Caco-2 (cell line): ENCODE measurements around the gene TTC31. TPM values are rescaled to one million over a fixed set of nuclear protein-coding genes. Genes with fewer than 3 reads are reported as not detected.

Source experiments
- BruUV-seq: library from RNA; stranded (reverse); fragments of 400-500 nt; replicated peaks from 2 replicates; lab custom pipeline; 2021; lab: Mats Ljungman, UMichigan
- CTCF ChIA-PET: fragments of 300-600 bp; sonication (Branson Sonifier 250); formaldehyde crosslinking; loops from one replicate; lab custom pipeline; 2022; ENCODE audit warnings: antibody characterized with exemption; lab: Charles Lee
- POLR2A ChIA-PET: fragments of 300-600 bp; sonication (Branson Sonifier 250); formaldehyde crosslinking; loops from one replicate; lab custom pipeline; 2022; ENCODE audit warnings: antibody characterized with exemption; lab: Charles Lee
- DNase-seq, 2 experiments: peaks; one replicate each; pipeline versions ENCODE4 v3.0.0 to v3.0.0-alpha.2; 2020 to 2022
- H3K27me3 ChIP-seq: replicated peaks from 2 replicates; pipeline ENCODE4 v1.6.0; 2011; ENCODE audit warnings: low read length; ENCODE audit not compliant: control insufficient read depth, insufficient read depth
- H3K36me3 ChIP-seq: 2 replicates; pipeline ENCODE4 v1.5.1; 2011; ENCODE audit warnings: low read length; ENCODE audit not compliant: control insufficient read depth, insufficient read depth
- H3K4me1 ChIP-seq: fragments of 250-450 bp; sonication (Bioruptor Pico); 2 replicates; pipeline ENCODE4 v1.5.1; 2020; ENCODE audit warnings: mild to moderate bottlenecking
- H3K4me3 ChIP-seq: 2 replicates; pipeline ENCODE4 v1.5.1; 2011; ENCODE audit warnings: low read depth, mild to moderate bottlenecking, control low read depth, low read length
- H3K9me3 ChIP-seq: fragments of 250-450 bp; sonication (Bioruptor Pico); 2 replicates; pipeline ENCODE4 v1.5.1; 2020; ENCODE audit warnings: mild to moderate bottlenecking, moderate library complexity
- H3K27ac Mint-ChIP-seq: one replicate; pipeline ENCODE4 v1.8.0; 2022; ENCODE audit warnings: mixed read lengths; ENCODE audit not compliant: unreplicated experiment
- H3K27me3 Mint-ChIP-seq: one replicate; pipeline ENCODE4 v1.8.0; 2022; ENCODE audit warnings: mixed read lengths; ENCODE audit not compliant: insufficient read depth, unreplicated experiment
- H3K36me3 Mint-ChIP-seq: one replicate; pipeline ENCODE4 v1.8.0; 2022; ENCODE audit warnings: mild to moderate bottlenecking, mixed read lengths; ENCODE audit not compliant: insufficient read depth, unreplicated experiment
- H3K4me1 Mint-ChIP-seq: one replicate; pipeline ENCODE4 v1.8.0; 2022; ENCODE audit warnings: low read depth, mixed read lengths; ENCODE audit not compliant: unreplicated experiment
- H3K4me3 Mint-ChIP-seq: one replicate; pipeline ENCODE4 v1.8.0; 2022; ENCODE audit warnings: mild to moderate bottlenecking, moderate library complexity, mixed read lengths; ENCODE audit not compliant: unreplicated experiment
- H3K9me3 Mint-ChIP-seq: one replicate; pipeline ENCODE4 v1.8.0; 2022; ENCODE audit warnings: mixed read lengths; ENCODE audit not compliant: unreplicated experiment
- CTCF ChIP-seq, 2 experiments: fragments of 200-600 bp in 1 of 2; IDR thresholded peaks; 1 replicate in 1 of 2; 2 replicates in 1 of 2; pipeline versions ENCODE4 v1.5.1 to v1.8.0; 2011 to 2022; ENCODE audit warnings: antibody characterized with exemption in 1 of 2, control low read depth in 1 of 2, inconsistent platforms in 1 of 2, low read depth in 1 of 2, low read length in 1 of 2, mild to moderate bottlenecking in 1 of 2, moderate library complexity in 1 of 2; ENCODE audit not compliant: insufficient read depth in 1 of 2, severe bottlenecking in 1 of 2, unreplicated experiment in 1 of 2
- intact Hi-C: fragments of 100-400 bp; cut with micrococcal nuclease; formaldehyde crosslinking; loops from one replicate; pipeline ENCODE4 v1.10.0; 2022; ENCODE audit not compliant: unreplicated experiment
- total RNA-seq: library from RNA; stranded (reverse); gene quantifications from 2 replicates; pipeline ENCODE4 v1.2.3, GENCODE V29; 2022

The TTC31 gene
- total RNA-seq, 1 experiment from 2014 or later, result 32.4 TPM

DNA sequence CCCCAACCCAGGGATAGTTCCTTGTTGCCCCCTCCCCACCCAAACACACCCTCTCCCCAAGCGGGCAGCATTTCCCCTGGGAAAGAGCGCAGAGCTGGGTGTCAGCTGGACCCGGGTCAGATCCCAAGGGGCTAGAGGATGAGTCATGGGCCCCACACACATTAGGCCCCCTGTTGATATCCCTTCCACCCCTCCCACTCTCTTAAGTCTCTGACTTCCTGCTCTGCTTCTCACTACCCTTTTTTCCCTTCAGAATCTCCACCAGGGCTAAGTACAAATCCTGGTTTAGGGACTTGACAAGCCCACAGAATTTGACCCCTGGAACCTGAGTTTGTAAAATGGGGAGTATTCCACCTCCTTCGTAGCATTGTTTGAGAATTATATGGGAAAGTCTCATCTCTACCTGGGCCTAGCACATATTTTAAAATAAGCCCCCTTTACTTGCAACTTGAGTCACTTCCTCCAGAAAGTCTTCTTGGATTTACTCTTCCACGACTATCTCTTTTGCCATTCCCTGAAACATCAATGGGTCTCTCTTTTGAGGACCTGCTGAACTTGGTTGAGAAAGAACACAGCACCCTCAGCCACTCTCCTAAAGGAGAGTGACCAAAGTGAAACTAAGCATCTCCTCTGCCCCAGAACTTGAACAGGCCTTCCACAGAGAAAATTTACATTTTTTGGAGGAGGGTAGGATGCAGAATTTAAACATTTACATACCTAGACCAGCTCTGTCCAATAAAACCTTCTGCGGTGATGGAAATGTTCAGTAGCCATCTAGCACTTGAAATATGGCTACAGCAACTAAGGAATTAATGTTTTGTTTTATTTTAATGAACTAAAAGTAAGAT lies 45.8 kb upstream of the TTC31 start:
- H3K27me3 ChIP-seq, result no peaks in the 10 kb centered on the region
- H3K4me3 ChIP-seq, result no peak overlapping the region
- no TSS peak for BruUV-seq
- DNase-seq, result no peak
- no peak for TF ChIP-seq CTCF (IDR thresholded peaks at IDR 0.05; ENCODE audit: insufficient read depth in 1 of 2, low read depth in 1 of 2, low read length in 1 of 2, severe bottlenecking in 1 of 2, unreplicated experiment in 1 of 2)
- H3K36me3 ChIP-seq, result peaks cover 8% of the 10 kb centered on the region
- ChIA-PET POLR2A (no interaction called here), CTCF (no interaction called here)
- Mint-ChIP-seq H3K9me3 (no peaks in the 10 kb centered on the region), H3K4me1 (peaks cover 13% of the 10 kb centered on the region), H3K27me3 (no peaks in the 10 kb centered on the region), H3K4me3 (no peak overlapping the region), H3K36me3 (peaks cover 56% of the 10 kb centered on the region), H3K27ac (no peak overlapping the region)
- peaks cover 5% of the 10 kb centered on the region; the same call in 1 of the 2 replicates for H3K4me1 ChIP-seq
- intact Hi-C loops, result no loop called here
- no peaks in the 10 kb centered on the region for H3K9me3 ChIP-seq

DNA sequence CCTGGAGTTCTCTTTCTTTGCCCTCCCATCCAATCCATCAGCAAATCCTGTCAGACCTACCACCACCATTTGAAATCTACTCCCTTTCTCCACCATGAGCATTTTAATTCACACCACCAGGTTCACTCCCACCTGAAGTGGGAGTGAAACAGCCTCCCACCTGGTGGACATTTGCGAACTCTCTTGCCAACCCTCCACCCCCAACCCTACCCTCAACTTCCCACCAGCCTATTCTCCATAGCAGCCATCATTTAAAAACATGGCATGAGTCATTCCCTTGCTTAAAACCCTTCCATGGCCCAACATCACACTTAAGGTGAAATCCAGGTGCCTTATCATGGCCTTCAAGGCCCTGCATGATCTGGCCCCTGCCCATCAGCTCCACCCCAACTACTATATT lies 44.6 kb upstream of the TTC31 start:
- H3K27ac Mint-ChIP-seq, result peak overlapping the region; percentile 49
- Histone ChIP-seq H3K36me3 (peaks cover 7% of the 10 kb centered on the region), H3K9me3 (no peaks in the 10 kb centered on the region), H3K27me3 (no peaks in the 10 kb centered on the region), H3K4me1 (peaks cover 12% of the 10 kb centered on the region; the same call in 1 of the 2 replicates), H3K4me3 (no peak overlapping the region)
- no TSS peak for BruUV-seq
- peaks cover 53% of the 10 kb centered on the region for H3K36me3 Mint-ChIP-seq
- H3K9me3 Mint-ChIP-seq, result no peaks in the 10 kb centered on the region
- CTCF ChIA-PET, result no interaction called here
- H3K4me3 Mint-ChIP-seq, result no peak overlapping the region
- TF ChIP-seq CTCF (IDR thresholded peaks at IDR 0.05; ENCODE audit: insufficient read depth in 1 of 2, low read depth in 1 of 2, low read length in 1 of 2, severe bottlenecking in 1 of 2, unreplicated experiment in 1 of 2), result no peak
- POLR2A ChIA-PET, result interaction anchor here (0.5 kb wide), 1 partner anchor 13 kb away, joined by 5 read pairs; no protein-coding TSS in a partner anchor
- peaks cover 13% of the 10 kb centered on the region for H3K4me1 Mint-ChIP-seq
- no peak for DNase-seq
- H3K27me3 Mint-ChIP-seq, result no peaks in the 10 kb centered on the region
- intact Hi-C loops, result no loop called here

DNA sequence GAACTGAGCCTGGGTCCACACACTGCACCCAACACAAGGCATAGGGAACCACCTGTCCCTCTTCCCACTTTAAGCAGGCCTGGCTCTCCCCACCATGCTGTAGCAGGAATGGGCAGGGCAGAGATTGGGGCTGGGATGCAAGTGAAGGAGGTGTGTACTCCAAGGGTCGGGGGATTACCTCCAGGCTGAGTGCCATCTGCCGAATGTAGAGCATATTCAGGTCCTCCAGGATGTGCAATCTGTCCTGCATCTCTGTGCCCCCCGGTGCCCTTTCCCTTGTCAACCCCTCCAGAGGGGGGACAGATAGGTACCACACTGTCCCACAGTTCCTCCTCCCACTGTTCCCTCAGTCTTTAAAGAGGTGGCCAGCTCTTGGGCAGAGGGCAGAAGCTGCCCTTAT lies 43.5 kb upstream of the TTC31 start:
- POLR2A ChIA-PET, result no interaction called here
- Mint-ChIP-seq H3K4me1 (peaks cover 13% of the 10 kb centered on the region), H3K27ac (peak overlapping the region; percentile 49), H3K4me3 (peak overlapping the region; percentile 97), H3K9me3 (no peaks in the 10 kb centered on the region), H3K36me3 (peaks cover 53% of the 10 kb centered on the region), H3K27me3 (no peaks in the 10 kb centered on the region)
- H3K9me3 ChIP-seq, result no peaks in the 10 kb centered on the region
- no peak for DNase-seq
- no peaks in the 10 kb centered on the region for H3K27me3 ChIP-seq
- no TSS peak for BruUV-seq
- H3K4me1 ChIP-seq, result peaks cover 18% of the 10 kb centered on the region; the same call in 1 of the 2 replicates
- intact Hi-C loops, result no loop called here
- H3K4me3 ChIP-seq, result peak overlapping the region; percentile 94
- CTCF ChIA-PET, result no interaction called here
- peaks cover 7% of the 10 kb centered on the region for H3K36me3 ChIP-seq
- no peak for TF ChIP-seq CTCF (IDR thresholded peaks at IDR 0.05; ENCODE audit: insufficient read depth in 1 of 2, low read depth in 1 of 2, low read length in 1 of 2, severe bottlenecking in 1 of 2, unreplicated experiment in 1 of 2)
